SU-DHL-6 (cell line): ENCODE measurements around the gene HLA-C.

ENCODE experiments used
- H2AFZ ChIP-seq: fragments of 200-600 bp; sonication (generic); 2 replicates; pipeline ENCODE4 v1.6.1; 2014; ENCODE audit warnings: low read depth, mild to moderate bottlenecking, moderate library complexity, mixed read lengths, antibody characterized with exemption, low read length; ENCODE audit not compliant: severe bottlenecking
- H3F3A ChIP-seq: fragments of 200-600 bp; shearing (Covaris generic); 2 replicates; pipeline ENCODE4 v1.6.0; 2016; ENCODE audit warnings: antibody characterized with exemption, mild to moderate bottlenecking; ENCODE audit not compliant: insufficient read depth
- H3K27ac ChIP-seq: fragments of 200-600 bp; sonication (generic); 2 replicates; pipeline ENCODE4 v1.5.1; 2016; ENCODE audit warnings: low read depth, mild to moderate bottlenecking, low read length, moderate library complexity, mixed read lengths
- H3K27me3 ChIP-seq: fragments of 200-600 bp; sonication (generic), shearing (Covaris generic); 2 replicates; pipeline ENCODE4 v1.6.0; 2014; ENCODE audit warnings: mild to moderate bottlenecking, low read length
- H3K36me3 ChIP-seq: fragments of 200-600 bp; sonication (generic); 2 replicates; pipeline ENCODE4 v1.6.1; 2014; ENCODE audit warnings: mild to moderate bottlenecking, low read length, mixed read lengths
- H3K4me2 ChIP-seq: fragments of 300-600, 200-600 bp; shearing (Covaris generic), sonication (generic); 2 replicates; pipeline ENCODE4 v1.6.0; 2014; ENCODE audit warnings: low read length, low read depth, mild to moderate bottlenecking; ENCODE audit not compliant: poor library complexity, severe bottlenecking
- H3K4me3 ChIP-seq: fragments of 200-600 bp; sonication (generic); 2 replicates; pipeline ENCODE4 v1.5.1; 2014; ENCODE audit warnings: antibody characterized with exemption, low read length, mild to moderate bottlenecking, mixed read lengths; ENCODE audit not compliant: insufficient read depth, poor library complexity, severe bottlenecking
- H3K79me2 ChIP-seq: fragments of 200-600 bp; sonication (generic); 2 replicates; pipeline ENCODE4 v1.6.1; 2014; ENCODE audit warnings: mild to moderate bottlenecking, low read length, moderate library complexity; ENCODE audit not compliant: insufficient read depth
- H3K9ac ChIP-seq: fragments of 200-600 bp; sonication (generic); 2 replicates; pipeline ENCODE4 v1.7.0; 2014; ENCODE audit warnings: mild to moderate bottlenecking, low read length
- H3K9me2 ChIP-seq: fragments of 200-600 bp; sonication (generic); replicated peaks from 2 replicates; pipeline ENCODE4 v1.6.1; 2014; ENCODE audit warnings: low read length; ENCODE audit not compliant: insufficient read depth
- H3K9me3 ChIP-seq: fragments of 200-600 bp; sonication (generic); 2 replicates; pipeline ENCODE4 v1.6.1; 2014; ENCODE audit warnings: low read length, mixed read lengths; ENCODE audit not compliant: insufficient read depth
- H4K20me1 ChIP-seq: fragments of 200-600 bp; sonication (generic); 2 replicates; pipeline ENCODE4 v1.6.1; 2014; ENCODE audit warnings: low read depth, mild to moderate bottlenecking, antibody characterized with exemption, low read length, moderate library complexity, mixed read lengths
- EZH2phosphoT487 ChIP-seq: fragments of 200-600 bp; sonication (generic), shearing (Covaris generic); conservative IDR thresholded peaks from 2 replicates; pipeline ENCODE4 v1.6.1; 2018; ENCODE audit warnings: mild to moderate bottlenecking, antibody characterized with exemption, low read length, moderate library complexity, mixed read lengths
- TF ChIP-seq, protein P1 (sequence below): fragments of 200-600 bp; sonication (generic); IDR thresholded peaks from one replicate; pipeline ENCODE4 v1.5.1; 2017; ENCODE audit warnings: antibody characterized with exemption, mild to moderate bottlenecking, low read length, moderate library complexity; ENCODE audit not compliant: insufficient read depth, poor library complexity, severe bottlenecking

HLA-C gene

DNA sequence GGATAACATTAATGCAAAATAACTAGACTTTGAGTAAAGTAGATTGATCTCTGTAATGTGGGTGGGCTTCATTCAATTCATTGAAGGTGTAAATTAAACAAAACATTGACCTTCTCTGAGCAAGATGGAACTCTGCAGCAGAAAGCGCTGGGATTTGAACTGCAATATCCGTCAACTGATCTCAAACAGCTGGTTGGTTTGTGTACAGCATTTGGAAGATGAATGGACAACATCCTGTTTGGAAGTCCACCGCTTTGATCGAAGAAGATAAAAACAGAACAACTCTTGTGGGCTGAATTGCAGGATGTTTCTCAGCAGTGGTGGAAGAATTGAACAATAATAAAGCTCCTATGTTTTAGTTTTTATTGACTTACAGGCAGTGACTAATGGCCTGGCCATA lies 20.6 kb downstream of the HLA-C start:
- Histone ChIP-seq H3K4me3 (no peak overlapping the region), H4K20me1 (no peaks in the 10 kb centered on the region), H3F3A (no peaks in the 10 kb centered on the region), H3K79me2 (no peaks in the 10 kb centered on the region), H3K9me3 (no peaks in the 10 kb centered on the region), H3K9me2 (no peaks in the 10 kb centered on the region), H3K27ac (no peak overlapping the region), H3K9ac (no peak overlapping the region), H2AFZ (no peak overlapping the region), H3K27me3 (no peaks in the 10 kb centered on the region), H3K36me3 (no peaks in the 10 kb centered on the region), H3K4me2 (no peak overlapping the region)
- TF ChIP-seq, protein P1, sequence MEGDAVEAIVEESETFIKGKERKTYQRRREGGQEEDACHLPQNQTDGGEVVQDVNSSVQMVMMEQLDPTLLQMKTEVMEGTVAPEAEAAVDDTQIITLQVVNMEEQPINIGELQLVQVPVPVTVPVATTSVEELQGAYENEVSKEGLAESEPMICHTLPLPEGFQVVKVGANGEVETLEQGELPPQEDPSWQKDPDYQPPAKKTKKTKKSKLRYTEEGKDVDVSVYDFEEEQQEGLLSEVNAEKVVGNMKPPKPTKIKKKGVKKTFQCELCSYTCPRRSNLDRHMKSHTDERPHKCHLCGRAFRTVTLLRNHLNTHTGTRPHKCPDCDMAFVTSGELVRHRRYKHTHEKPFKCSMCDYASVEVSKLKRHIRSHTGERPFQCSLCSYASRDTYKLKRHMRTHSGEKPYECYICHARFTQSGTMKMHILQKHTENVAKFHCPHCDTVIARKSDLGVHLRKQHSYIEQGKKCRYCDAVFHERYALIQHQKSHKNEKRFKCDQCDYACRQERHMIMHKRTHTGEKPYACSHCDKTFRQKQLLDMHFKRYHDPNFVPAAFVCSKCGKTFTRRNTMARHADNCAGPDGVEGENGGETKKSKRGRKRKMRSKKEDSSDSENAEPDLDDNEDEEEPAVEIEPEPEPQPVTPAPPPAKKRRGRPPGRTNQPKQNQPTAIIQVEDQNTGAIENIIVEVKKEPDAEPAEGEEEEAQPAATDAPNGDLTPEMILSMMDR: no peak
- TF ChIP-seq EZH2phosphoT487: no peak

DNA sequence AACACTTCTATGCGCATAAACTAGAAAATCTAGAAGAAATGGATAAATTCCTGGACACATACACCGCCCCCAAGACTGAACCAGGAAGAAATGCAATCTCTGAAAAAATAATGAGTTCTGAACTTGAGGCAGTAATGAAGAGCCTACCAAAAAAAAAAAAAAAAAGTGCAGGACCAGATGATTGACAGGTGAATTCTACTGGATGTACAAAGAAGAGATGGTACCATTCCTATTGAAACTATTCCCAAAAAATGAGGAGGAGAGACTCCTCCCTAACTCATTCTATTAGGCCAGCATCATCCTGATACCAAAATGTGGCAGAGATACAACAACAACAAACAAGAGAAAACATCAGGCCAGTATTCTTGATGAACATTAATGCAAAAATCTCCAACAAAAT lies 22.7 kb downstream of the HLA-C start:
- H3K9me3 ChIP-seq: no peaks in the 10 kb centered on the region
- no peaks in the 10 kb centered on the region for H3K36me3 ChIP-seq
- H3K9ac ChIP-seq: no peak overlapping the region
- H2AFZ ChIP-seq: no peak overlapping the region
- no peaks in the 10 kb centered on the region for H3F3A ChIP-seq
- no peak overlapping the region for H3K4me3 ChIP-seq
- H3K79me2 ChIP-seq: no peaks in the 10 kb centered on the region
- H3K9me2 ChIP-seq: no peaks in the 10 kb centered on the region
- no peaks in the 10 kb centered on the region for H4K20me1 ChIP-seq
- no peaks in the 10 kb centered on the region for H3K27me3 ChIP-seq
- no peak overlapping the region for H3K27ac ChIP-seq
- no peak overlapping the region for H3K4me2 ChIP-seq
- TF ChIP-seq EZH2phosphoT487: no peak
- TF ChIP-seq, protein P1: no peak

DNA sequence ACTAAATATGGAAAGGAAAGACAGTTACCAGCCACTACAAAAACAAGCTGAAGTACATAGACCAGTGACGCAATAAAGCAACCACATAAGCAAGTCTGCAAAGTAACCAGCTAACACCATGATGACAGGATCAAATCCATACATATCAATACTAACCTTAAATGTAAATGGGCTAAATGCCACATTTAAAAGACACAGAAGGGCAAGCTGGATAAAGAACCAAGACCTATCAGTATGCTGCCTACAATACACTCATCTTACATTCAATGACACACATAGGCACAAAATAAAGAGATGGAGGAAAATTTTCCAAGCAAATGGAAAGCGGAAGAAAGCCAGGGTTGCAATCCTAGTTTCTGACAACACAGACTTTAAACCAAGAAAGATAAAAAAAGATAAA lies 24.1 kb downstream of the HLA-C start:
- Histone ChIP-seq H3K9me2 (no peaks in the 10 kb centered on the region), H3K4me2 (no peak overlapping the region), H4K20me1 (no peaks in the 10 kb centered on the region), H3K36me3 (no peaks in the 10 kb centered on the region), H3F3A (no peaks in the 10 kb centered on the region), H3K9me3 (no peaks in the 10 kb centered on the region), H3K27ac (no peak overlapping the region), H2AFZ (no peak overlapping the region), H3K9ac (no peak overlapping the region), H3K4me3 (no peak overlapping the region), H3K79me2 (no peaks in the 10 kb centered on the region), H3K27me3 (no peaks in the 10 kb centered on the region)
- TF ChIP-seq, protein P1: no peak
- no peak for TF ChIP-seq EZH2phosphoT487
